ENCODE results near the gene GRM8.
"Not testable (repeated sequence)": the region's sequence is repeated elsewhere in the genome, so short reads cannot be mapped to it uniquely, and the experiment has no call there.

DNA sequence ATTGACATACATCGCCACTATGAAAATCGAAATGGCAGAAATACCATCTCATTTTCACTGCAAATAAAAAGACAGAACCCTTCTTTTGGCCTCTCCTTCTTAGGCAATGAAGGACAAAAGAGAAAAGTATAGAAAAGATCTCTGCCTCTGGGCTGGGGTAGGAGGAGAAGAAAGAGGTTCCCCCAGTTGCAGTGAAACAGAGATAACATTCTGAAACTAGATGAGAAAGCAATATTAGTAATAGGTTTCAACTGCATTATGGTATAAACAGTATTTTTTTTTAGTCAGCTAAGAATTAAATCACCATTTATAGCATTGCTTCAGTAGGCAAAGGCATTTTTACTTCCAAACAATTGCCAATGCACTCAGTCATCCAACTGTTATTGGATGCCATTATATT is 347.5 kb downstream of the GRM8 start:
- TF ChIP-seq, protein P1, sequence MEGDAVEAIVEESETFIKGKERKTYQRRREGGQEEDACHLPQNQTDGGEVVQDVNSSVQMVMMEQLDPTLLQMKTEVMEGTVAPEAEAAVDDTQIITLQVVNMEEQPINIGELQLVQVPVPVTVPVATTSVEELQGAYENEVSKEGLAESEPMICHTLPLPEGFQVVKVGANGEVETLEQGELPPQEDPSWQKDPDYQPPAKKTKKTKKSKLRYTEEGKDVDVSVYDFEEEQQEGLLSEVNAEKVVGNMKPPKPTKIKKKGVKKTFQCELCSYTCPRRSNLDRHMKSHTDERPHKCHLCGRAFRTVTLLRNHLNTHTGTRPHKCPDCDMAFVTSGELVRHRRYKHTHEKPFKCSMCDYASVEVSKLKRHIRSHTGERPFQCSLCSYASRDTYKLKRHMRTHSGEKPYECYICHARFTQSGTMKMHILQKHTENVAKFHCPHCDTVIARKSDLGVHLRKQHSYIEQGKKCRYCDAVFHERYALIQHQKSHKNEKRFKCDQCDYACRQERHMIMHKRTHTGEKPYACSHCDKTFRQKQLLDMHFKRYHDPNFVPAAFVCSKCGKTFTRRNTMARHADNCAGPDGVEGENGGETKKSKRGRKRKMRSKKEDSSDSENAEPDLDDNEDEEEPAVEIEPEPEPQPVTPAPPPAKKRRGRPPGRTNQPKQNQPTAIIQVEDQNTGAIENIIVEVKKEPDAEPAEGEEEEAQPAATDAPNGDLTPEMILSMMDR (IDR thresholded peaks at IDR 0.05; ENCODE audit: low read depth, low read length, missing input control), result not testable (repeated sequence)
- TF ChIP-seq, protein P2, sequence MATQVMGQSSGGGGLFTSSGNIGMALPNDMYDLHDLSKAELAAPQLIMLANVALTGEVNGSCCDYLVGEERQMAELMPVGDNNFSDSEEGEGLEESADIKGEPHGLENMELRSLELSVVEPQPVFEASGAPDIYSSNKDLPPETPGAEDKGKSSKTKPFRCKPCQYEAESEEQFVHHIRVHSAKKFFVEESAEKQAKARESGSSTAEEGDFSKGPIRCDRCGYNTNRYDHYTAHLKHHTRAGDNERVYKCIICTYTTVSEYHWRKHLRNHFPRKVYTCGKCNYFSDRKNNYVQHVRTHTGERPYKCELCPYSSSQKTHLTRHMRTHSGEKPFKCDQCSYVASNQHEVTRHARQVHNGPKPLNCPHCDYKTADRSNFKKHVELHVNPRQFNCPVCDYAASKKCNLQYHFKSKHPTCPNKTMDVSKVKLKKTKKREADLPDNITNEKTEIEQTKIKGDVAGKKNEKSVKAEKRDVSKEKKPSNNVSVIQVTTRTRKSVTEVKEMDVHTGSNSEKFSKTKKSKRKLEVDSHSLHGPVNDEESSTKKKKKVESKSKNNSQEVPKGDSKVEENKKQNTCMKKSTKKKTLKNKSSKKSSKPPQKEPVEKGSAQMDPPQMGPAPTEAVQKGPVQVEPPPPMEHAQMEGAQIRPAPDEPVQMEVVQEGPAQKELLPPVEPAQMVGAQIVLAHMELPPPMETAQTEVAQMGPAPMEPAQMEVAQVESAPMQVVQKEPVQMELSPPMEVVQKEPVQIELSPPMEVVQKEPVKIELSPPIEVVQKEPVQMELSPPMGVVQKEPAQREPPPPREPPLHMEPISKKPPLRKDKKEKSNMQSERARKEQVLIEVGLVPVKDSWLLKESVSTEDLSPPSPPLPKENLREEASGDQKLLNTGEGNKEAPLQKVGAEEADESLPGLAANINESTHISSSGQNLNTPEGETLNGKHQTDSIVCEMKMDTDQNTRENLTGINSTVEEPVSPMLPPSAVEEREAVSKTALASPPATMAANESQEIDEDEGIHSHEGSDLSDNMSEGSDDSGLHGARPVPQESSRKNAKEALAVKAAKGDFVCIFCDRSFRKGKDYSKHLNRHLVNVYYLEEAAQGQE (IDR thresholded peaks at IDR 0.05), result not testable (repeated sequence)
